Astrocyte of the cerebellum (primary cell): Measurements from ENCODE around the gene AMPD3.

Source experiments
- DNase-seq: peaks from one replicate; pipeline ENCODE4 v3.0.0-alpha.2; 2011; ENCODE audit warnings: low read depth
- H3K4me3 ChIP-seq: 2 replicates; pipeline ENCODE4 v1.5.1; 2011; ENCODE audit warnings: mild to moderate bottlenecking, low read depth, low read length, moderate library complexity
- in situ Hi-C: cut with HindIII; loops from 2 replicates; pipeline ENCODE4 v1.10.0; 2017; ENCODE audit warnings: low sequenced_read_pairs
- TF ChIP-seq, protein P1 (sequence below): IDR thresholded peaks from 2 replicates; pipeline ENCODE4 v1.5.1; 2012; ENCODE audit warnings: low read length, low read depth, moderate library complexity, mild to moderate bottlenecking; ENCODE audit errors: missing control alignments

The AMPD3 gene

DNA sequence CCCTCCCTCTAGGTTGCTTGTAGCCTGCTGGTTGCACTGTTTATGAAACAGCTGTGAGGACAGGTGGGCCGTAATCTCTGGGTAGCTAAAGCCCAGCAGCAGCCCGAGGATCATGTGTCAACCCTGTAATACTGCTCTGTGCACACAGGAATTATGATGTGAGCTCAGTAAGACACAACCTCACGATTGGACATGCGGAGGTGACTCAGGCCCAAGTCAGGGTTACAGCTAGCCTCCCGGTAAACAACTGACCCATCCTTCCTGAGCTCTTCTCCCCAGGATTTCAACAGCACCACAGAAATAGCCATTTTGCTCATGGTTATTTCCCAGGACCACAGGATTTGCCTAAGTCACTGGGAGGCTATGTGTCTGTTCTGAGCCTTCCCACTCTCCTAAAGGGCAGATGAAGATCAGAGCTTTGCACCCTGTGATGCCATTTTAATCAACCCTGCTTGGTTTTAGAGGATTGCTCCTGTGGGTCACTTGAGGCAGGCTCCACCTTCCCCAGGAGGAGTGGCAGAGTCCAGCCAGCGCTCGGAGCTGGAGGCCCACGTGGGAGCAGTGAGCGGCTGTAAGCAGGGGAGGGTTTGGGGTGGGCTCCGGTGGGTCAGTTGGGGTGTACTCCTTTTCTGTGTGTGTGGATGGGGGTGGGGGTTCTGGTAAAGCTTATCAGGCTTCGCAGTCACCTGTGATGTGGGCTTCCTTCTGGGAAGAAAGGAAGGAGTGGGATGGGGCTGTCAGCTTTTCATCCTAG, at the start of gene AMPD3:
AMPD3 (plus strand) TSS at position 387 of the 754 bp plus-strand sequence. CDS start 6,256 bp downstream, outside the sequence.
- in situ Hi-C loops, result no loop called here
- DNase-seq, result peak; percentile 52
- TF ChIP-seq, protein P1, sequence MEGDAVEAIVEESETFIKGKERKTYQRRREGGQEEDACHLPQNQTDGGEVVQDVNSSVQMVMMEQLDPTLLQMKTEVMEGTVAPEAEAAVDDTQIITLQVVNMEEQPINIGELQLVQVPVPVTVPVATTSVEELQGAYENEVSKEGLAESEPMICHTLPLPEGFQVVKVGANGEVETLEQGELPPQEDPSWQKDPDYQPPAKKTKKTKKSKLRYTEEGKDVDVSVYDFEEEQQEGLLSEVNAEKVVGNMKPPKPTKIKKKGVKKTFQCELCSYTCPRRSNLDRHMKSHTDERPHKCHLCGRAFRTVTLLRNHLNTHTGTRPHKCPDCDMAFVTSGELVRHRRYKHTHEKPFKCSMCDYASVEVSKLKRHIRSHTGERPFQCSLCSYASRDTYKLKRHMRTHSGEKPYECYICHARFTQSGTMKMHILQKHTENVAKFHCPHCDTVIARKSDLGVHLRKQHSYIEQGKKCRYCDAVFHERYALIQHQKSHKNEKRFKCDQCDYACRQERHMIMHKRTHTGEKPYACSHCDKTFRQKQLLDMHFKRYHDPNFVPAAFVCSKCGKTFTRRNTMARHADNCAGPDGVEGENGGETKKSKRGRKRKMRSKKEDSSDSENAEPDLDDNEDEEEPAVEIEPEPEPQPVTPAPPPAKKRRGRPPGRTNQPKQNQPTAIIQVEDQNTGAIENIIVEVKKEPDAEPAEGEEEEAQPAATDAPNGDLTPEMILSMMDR, result no peak
- H3K4me3 ChIP-seq, result peak within 1 kb of the TSS; percentile 13

DNA sequence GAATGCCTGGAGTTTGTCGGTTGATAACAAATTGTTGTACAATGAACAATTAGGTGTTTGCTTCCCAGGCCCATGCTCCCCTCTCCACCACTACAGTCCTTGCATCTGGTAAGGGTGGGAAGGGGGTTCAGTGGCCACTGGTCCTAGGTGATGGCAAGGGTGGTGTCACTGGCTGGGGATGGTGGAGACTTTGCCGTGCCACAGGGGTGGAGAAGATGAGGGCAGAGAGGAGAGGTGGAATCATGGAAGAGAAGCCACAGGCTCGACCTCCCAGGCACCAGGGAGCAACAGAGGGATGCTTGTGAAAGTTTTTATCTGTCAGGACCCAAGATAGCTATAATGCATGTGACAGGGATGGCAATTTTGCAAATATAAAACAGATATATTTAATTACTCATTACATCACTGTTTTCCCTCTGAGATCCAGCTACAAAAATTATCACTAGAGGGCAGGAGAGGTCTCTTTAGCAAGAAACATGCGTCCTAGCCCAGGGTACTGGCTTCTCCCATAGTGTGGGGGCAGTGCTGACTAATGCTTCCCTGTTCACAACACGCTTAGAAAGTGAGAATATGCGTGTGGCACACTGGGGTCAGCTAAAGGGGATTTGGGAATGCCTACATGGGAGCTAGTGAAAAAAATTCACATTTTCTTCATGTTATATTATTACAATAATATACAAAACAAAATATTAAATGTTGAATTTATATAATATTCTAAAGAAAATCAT, 49.0 kb upstream of the AMPD3 start:
- DNase-seq, result peak; percentile 79
- in situ Hi-C loops, result no loop called here
- TF ChIP-seq, protein P1, result peak; percentile 72
- no peak overlapping the region for H3K4me3 ChIP-seq

DNA sequence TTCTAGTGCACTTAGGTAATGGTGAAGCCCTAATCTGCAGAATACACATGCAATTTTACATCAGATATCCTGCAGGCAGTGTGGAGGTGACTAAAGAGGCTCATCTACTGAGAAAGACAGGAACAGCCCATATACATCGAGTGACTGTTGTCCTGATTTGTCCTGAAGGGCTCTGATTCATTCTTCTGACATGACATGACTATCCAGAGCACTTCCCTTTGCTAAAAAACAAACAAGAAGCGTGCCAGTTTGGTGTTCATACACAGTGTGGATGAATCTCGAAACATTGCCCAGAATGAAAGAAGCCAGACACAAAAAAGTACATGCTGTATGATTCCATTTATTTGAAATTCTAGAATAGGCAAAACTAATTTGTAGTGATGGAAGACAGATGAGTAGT, 48.0 kb upstream of the AMPD3 start:
- TF ChIP-seq, protein P1, result no peak
- in situ Hi-C loops, result no loop called here
- no peak for DNase-seq
- no peak overlapping the region for H3K4me3 ChIP-seq

DNA sequence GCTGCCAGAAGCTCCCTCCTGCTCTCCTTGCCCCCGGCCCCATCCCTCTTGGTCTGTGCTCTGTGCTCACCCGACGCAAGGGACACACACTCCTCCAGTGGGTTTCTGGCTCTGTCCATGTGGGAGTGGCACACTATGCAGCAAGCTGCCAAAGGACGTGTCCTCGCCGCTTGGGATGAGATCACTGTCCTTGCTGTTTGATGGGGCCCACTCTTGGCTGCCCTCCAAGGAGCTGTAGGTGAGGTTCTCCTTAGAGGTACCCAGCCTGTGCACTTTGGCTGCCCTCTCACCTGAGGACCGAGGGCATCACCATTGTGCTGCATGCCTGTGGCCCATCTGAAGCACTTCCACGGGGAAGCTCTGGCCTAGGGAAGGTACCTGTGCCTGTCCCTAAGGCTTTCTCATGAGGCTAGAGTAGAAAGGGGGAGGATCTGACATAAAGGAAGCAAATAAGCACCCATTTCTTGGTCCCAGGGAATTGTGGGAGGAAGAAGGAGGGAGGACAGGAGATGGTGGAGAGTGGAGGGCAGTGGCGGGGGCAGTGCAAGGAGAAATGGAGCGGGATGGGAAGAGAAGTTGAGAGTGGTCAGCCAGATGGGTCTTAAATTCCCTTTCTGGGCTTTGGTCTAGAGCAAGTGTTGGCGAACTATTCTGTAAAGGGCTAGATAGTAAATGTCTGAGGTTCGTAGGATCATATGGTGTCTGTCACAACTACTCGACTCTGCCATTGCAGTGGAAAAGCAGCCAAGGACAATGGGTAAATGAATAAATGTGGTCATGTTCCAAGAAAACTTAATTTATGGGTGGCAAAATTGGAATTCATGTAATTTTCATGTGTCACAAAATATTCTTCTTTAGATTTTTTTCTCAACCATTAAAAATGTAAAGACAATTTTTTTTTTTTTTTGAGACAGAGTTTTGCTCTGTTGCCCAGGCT, 47.0 kb upstream of the AMPD3 start:
- DNase-seq, result no peak
- in situ Hi-C loops, result no loop called here
- H3K4me3 ChIP-seq, result no peak overlapping the region
- TF ChIP-seq, protein P1, result no peak

DNA sequence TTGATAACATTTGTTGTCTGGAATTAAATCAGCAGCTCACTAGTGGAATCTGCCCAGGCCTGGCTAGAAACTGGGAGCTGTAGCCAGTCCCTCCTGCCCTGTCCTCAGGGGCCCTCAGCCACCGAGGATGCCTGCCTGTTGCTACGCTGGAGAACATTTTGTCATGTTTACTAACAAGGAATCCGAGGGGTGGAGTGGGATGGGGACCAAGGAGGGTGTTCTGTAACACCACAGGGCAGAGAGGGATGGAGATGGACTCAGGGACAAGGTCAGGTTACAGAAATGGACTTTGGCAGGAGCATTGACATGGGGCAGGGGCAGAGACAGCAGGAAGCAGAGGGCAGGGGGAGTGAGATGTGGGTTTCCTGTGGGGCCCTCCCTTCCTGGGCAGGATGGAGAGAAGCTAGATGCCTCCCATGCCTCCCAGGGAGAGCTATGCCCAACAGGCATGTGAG, 45.8 kb upstream of the AMPD3 start:
- no peak for DNase-seq
- H3K4me3 ChIP-seq, result no peak overlapping the region
- in situ Hi-C loops, result no loop called here
- TF ChIP-seq, protein P1, result no peak
